ENCODE measurements around the gene CYP8B1.

The CYP8B1 gene

DNA sequence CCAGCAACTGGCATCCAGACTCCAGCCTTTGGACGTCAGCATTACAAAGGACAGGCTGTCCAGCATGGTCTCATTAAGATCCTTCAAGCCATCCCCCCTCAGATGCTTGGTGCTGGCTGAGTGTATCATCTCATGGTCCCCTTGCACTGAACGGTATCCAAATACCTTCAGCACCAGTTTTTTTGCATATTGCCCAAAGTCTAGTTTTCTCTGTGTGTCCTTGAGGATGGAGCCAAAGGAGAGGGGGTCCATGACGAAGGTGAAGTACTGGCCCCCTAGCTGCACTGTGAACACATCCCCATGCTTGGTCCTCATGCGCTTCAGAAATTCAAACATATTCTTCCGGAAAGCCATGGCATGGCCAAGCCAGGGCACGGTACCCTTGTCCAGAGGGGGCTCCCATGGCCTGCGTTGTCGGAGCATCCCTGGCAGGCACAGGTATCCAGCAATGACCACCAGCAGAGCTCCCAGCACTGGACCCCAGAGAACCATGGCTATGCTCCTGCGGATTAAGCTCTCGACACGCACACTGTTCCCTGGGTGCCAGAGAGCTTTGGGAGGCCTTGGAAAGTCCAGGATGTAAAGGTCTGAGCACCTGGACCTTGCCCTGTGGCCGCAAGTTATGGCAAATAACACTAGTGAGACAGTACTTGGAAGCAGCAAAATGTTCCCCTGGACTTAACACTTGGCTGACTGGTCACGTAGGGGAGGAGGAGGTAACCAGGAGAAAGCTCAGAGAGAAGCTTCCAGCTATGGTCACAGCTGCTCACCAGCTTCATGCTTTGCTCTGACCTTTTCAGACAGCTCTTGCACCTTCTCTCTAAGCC, at the start of gene CYP8B1:
CYP8B1 (minus strand) TSS at position 555 of the 827 bp plus-strand sequence; CDS start at position 492, 63 bp downstream.
- no peak for DNase-seq (ENCODE audit: low read depth in 2 of 2, low spot score in 1 of 2)

DNA sequence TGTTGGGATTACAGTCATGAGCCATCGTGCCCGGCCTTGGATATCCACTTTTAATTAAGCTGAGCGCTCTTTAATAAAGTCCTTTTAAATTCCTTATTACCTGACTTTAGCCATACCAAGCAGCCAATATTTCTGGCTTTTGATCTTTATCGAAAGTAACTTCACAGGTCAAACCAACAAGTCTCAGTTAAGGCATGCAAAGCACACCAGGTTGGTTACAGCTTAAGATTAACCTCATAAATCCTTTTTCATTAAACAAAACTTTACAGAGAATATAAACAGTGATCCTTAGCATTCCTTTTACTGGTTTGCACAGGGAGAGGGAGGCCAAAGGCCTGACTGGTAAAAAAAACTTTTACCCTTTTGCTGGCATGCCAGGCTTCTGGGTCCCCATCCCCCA, 47.9 kb upstream of the CYP8B1 start:
- no peak for DNase-seq (ENCODE audit: low read depth in 2 of 2, low spot score in 1 of 2)

GRCh38 chr3:42914771-42915515, 39.3 kb upstream of the CYP8B1 start:
- no peak for DNase-seq (ENCODE audit: low read depth in 2 of 2, low spot score in 1 of 2)

GRCh38 chr3:42911551-42911950, 35.9 kb upstream of the CYP8B1 start:
- DNase-seq (ENCODE audit: low read depth in 2 of 2, low spot score in 1 of 2), result no peak

- DNase-seq (ENCODE audit: low read depth in 2 of 2, low spot score in 1 of 2), result no peak
Observed at GRCh38 chr3:42908675-42909074, 33.0 kb upstream of the CYP8B1 start.

GRCh38 chr3:42906848-42907183, 31.1 kb upstream of the CYP8B1 start:
- DNase-seq (ENCODE audit: low read depth in 2 of 2, low spot score in 1 of 2), result no peak

DNA sequence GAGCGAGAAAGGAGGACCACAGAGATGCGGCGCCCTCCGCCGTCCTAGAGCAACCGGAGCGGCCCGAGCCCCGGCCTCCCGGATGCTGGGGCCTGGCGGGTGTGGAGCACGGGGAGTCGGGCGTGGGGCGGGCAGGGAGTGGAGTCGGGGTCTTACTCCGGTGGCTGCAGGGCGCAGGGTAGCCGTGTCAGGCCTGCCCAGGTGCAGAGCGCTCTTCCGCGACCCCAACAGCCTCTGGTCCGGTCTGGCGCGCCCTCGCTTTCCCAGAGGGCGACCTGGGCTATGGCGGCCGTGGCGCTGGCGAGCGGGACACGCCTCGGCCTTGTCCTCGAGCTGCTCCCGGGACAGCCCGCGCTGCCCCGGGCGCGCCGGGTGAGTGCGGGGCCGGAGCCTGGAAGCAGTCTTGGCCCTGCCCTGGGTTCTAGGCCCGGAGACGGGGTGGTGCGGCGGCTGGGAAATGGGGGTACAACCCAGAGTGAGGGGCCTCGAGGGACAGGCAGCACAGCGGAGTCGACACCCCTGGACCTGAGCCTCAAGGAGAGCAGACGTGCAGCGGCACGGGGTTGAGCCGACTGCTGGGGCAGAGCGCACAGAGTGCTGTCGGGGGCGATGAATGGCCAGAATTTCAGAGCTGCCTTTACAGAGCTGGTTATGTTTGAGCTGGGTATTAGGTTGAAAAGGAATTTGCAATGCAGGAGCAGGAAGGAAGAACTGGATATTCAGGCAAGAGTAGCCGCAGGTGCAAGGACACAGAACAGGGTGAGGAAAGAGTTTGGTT, 30.6 kb upstream of the CYP8B1 start, which contains the start of gene ZNF662:
ZNF662 (plus strand) TSS at position 73 of the 778 bp plus-strand sequence. CDS start 1,973 bp downstream, outside the sequence.
- no peak for DNase-seq (ENCODE audit: low read depth in 2 of 2, low spot score in 1 of 2)

DNA sequence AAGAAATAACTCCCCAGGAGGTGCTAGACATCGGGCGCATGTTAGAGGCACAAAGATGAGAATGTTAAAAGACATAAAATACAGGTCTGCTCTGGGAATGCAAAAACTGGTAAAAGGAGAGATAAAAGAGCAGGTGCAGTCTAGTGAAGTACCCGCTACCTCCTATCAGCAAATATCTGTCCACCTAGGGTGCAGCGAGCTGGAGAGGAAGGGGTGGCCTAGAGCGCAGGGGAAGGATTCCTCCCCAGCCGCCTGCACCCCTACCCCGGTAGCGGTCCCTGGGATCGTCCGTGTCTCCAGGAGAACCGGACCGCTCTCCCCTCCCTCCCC, 30.0 kb upstream of the CYP8B1 start:
- DNase-seq (ENCODE audit: low read depth in 2 of 2, low spot score in 1 of 2), result no peak

- DNase-seq (ENCODE audit: low read depth in 2 of 2, low spot score in 1 of 2), result no peak
Observed at GRCh38 chr3:42904076-42904475, 28.4 kb upstream of the CYP8B1 start.

- DNase-seq (ENCODE audit: low read depth in 2 of 2, low spot score in 1 of 2), result no peak
Observed at GRCh38 chr3:42902257-42902656, 26.6 kb upstream of the CYP8B1 start.

DNA sequence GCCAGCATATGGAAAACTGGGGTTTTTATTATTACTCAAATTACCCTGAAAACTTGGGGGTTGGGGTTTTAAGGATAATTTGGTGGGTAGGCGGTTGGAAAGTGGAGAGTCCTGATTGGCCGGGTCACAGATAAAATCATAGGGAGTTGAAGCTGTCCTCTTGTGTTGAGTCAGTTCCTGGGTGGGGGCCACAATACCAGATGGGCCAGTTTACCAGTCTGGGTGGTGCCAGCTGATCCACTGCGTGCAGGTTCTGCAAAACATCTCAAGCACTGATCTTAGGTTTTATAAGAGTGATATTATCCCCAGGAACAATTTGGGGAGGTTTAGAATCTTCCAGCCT, 25.4 kb upstream of the CYP8B1 start:
- no peak for DNase-seq (ENCODE audit: low read depth in 2 of 2, low spot score in 1 of 2)

DNA sequence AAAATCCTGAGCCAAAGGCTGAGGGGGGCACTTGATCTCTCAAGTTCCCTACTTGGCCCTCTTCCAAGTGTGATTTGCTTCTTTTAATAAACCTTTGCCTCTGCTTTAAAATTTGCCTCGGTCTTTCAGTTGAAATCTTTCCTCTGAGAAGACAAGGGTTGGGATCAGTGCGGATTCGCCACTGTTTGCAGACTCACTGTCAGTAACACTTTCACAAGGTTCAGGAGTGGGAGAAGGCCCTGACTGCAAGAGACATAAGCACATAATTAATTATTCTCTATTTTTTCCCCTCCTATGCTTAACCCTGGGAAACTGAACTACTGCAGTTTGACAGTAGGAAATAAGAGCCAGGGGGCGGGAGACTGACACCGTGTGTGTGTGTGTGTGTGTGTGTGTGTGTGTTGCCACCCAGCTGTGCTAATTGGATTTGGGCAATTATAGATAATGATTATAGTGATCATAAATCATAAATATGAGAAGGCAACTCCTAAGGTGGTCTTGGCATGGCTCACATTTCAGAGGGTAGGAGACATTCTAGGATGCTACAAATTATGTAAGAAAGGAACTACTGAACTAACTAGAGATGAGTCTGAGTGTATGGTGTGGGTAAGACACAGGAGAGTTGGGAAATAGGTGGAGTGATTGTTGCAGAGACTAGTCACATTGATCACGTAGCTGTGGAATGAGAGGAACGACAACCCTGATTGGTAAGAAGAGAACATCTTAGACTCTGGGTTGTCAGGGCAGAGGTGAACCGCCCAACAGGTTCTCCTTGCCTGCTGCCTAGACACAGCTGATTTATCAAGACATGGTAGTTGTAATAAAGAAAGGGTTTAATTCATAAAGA, 24.8 kb upstream of the CYP8B1 start:
- DNase-seq (ENCODE audit: low read depth in 2 of 2, low spot score in 1 of 2), result no peak

GRCh38 chr3:42898896-42899675, 23.4 kb upstream of the CYP8B1 start:
- DNase-seq (ENCODE audit: low read depth in 2 of 2, low spot score in 1 of 2), result no peak

GRCh38 chr3:42895580-42895868, 19.8 kb upstream of the CYP8B1 start:
- DNase-seq (ENCODE audit: low read depth in 2 of 2, low spot score in 1 of 2), result no peak

- DNase-seq (ENCODE audit: low read depth in 2 of 2, low spot score in 1 of 2), result no peak
Observed at GRCh38 chr3:42894698-42895579, 19.3 kb upstream of the CYP8B1 start.

GRCh38 chr3:42892807-42893206, 17.1 kb upstream of the CYP8B1 start:
- DNase-seq (ENCODE audit: low read depth in 2 of 2, low spot score in 1 of 2), result no peak

GRCh38 chr3:42892169-42892568, 16.5 kb upstream of the CYP8B1 start:
- no peak for DNase-seq (ENCODE audit: low read depth in 2 of 2, low spot score in 1 of 2)

- DNase-seq (ENCODE audit: low read depth in 2 of 2, low spot score in 1 of 2), result no peak
Observed at GRCh38 chr3:42891042-42891441, 15.4 kb upstream of the CYP8B1 start.

DNA sequence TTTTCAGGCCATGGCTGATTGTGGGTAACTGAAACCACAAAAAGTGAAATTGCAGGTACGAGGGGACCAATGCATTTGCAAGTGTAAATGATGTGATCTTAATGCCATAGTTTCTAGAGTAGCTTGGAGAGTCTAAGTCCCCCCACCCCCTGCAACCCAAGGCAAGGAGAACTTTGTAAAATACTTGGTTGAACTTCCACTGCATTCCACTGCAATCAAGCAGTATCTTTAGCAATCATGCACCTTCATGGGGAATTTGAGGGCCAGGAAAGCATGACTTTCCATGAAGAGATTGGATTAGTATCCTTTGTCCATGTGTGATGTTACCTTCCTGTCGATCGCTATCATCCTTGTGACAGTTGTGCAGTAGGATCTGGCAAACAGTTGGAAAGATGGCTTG, 11.4 kb upstream of the CYP8B1 start:
- DNase-seq (ENCODE audit: low read depth in 2 of 2, low spot score in 1 of 2), result no peak

All from stimulated activated CD8-positive, alpha-beta memory T cell treated with anti-CD3 and anti-CD28 coated beads, Interleukin-4, amount 100 ng/mL, for 1 hour (primary cell).